Activated CD8-positive, alpha-beta memory T cell treated with anti-CD3 and anti-CD28 coated beads, Interleukin-2, amount 50 U/mL, for 48 hours (primary cell): Measurements from ENCODE around the gene TCEA3.
A peak's percentile ranks its signal among the peaks of the same experiment; 100 is the strongest.

Experiments
- DNase-seq: peaks from one replicate; pipeline ENCODE4 v3.0.0-alpha.2; 2020

Gene TCEA3

DNA sequence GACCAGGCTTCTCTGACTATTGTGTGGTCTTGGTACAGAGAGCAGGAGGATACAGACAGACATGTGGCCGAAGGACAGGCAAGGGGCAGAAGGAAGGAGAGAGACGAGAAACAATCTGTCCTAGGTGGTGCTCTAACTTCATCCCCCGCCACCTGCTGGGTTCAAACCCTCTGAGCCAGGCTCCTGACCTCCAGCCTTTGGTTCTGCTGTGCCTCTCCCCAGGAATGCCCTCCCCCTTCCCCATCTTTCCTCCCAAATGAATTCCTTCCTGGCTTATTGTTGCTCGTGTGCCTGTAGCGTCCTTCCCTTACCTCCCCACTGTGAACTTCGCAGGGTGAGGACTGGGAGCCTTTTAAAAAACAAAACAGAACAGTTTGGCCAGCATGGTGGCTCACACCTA is 5.4 kb downstream of the TCEA3 start:
- no peak for DNase-seq

GRCh38 chr1:23417570-23417969 is 7.0 kb downstream of the TCEA3 start:
- DNase-seq = no peak

- DNase-seq = no peak
Observed at GRCh38 chr1:23416964-23417363, 7.6 kb downstream of the TCEA3 start.

GRCh38 chr1:23408797-23409290 is 15.7 kb downstream of the TCEA3 start:
- DNase-seq = no peak

DNA sequence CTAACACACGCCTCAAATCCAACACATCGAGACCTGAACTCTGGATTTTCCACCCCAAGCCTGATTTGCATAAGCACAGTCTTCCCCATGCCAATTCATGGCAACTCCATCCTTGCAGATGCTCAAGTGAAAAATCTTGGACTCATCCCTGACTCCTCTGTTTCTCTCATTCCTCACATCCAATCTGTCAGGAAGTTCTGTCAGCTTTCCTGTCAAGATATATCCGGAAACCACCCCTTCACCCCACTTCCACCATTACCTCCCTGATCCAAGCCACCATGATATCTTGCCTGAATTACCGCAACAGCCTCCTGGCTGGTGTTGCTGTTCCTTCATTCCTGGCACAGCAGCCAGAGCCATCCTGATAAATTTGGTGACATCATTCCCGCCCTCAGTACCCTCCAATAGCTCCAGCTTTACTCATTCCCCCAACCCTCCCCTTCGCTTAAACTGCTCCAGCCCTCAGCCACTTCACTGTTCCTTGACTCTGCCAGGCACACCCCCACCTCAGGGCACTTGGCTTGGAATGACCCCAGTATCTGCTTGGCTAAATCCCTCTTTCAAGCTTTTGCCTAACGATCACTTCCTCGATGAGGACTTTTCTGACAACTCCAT is 17.4 kb downstream of the TCEA3 start:
- no peak for DNase-seq

- no peak for DNase-seq
Observed at GRCh38 chr1:23405946-23406345, 18.6 kb downstream of the TCEA3 start.

DNA sequence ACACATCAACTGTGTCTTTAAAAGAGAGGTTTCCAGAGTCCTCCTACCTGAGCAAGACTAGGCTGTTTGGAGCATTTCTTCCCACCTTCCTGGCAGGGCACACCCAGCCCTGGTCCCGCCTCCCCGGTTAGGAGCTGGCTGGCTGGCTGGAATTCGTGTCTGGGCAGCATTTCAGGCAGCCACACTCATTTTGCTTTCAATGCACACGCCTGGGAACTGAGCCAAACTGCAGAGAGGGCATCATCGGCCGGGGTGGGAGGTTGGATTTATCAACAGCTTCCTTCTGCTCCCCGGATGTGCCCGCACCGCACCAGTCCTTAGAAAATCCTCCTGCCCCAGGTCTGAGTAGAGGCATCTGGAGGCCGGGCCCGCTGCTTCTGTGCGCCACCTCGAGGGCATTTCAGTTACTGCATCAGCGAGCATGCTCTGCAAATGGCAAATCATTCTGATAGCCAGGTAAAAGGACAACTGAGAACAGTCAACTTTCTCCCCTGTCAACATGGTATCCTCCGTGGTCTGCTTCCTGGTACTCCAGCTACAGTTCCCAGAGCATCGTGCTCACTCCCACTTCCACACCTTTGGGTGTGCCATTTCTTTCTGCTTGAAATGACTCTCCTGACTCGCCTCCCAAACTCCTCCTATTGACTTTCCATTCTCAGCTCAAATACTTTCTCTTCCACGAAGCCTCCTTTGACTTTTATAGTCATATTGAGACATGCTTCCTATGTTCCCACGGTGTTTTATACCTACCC is 20.6 kb downstream of the TCEA3 start:
- DNase-seq = peak; percentile 97

- no peak for DNase-seq
Observed at GRCh38 chr1:23403355-23403734, 21.2 kb downstream of the TCEA3 start.

DNA sequence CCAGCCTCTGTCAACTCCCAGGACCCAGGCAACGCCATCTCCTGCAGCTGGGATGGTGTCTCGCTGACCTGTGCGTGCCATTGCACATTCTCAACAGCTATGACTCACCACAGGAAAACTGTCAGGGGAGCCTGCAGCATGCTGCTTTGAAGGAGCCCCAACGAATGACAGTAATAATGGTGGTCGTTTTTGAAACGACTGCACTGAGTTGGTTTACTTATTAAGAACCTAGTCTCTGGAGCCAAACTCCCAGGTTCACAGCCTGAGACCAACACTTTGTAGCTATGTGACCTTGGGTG is 21.6 kb downstream of the TCEA3 start:
- DNase-seq = no peak

- no peak for DNase-seq
Observed at GRCh38 chr1:23402286-23403037, 22.1 kb downstream of the TCEA3 start.

DNA sequence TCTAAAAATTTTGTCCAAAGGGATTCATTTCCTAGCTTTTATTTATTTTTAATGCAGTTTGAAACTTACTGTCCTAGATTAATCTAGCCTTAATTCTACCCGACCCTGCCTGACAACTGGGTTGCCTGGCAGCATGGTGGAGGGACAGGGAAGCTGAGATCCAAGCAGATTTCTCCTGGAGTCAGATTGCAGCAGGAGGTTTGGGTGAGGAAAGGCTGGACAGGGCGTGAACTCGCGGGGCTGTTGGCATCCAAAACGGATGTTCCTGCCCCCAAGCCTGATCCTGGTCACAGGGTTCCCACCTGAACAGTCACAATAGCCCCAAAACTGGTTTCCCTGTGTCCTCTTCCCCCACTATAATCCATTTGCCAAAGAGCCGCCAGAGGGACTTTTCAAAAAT is 23.2 kb downstream of the TCEA3 start:
- no peak for DNase-seq

DNA sequence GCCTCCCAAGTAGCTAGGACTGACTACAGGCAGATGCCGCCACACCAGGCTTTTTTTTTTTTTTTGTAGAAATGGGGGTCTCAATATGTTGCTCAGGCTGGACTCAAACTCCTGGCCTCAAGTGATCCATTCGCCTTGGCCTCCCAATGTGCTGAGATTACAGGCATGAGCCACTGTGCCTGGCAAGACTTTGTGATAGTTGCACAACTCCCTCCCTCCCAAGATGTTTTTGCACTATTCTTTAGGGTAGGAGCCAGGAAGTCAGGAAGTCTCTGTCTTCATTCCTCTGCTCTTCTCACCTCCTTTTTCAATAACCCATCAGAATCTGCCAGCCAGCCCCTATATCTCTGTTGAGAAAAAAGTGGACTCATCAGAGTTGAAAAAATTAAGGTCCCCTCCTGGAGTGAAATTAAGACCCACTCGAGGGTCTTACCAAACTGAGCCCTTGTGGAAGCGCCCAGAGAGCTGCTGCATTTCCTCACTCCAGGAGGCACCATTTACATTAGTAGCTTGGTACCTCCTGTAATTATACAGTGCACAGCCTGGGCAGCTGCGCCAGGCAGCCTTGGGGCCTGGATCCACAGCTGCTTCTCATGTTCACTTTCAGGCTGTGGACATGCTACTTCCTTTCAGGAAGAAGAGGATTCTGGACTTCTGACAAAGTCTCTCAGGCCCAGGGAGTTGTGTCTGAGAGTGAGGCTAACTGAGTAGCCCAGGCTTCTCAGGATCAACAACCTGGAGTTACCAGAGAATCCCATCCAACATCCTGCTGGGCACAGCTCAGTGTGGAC is 24.0 kb downstream of the TCEA3 start:
- no peak for DNase-seq

DNA sequence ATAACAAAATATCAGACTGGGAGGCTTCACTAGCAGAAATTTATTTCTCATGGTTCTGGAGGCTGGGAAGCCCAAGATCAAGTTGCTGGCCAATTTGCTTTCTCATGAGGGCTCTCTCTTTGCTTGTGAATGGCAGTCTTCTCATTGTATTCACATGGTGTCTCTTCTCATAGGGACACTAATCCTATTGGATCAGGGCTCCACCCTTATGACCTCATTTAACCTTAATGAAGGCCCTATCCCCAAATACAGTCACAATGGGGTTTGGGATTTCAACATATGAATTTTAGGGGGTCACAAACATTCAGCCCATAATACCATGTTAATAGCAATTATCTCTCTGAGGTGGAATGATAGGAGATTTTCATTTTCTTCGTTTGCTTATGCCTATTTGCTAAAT is 25.3 kb downstream of the TCEA3 start:
- no peak for DNase-seq

DNA sequence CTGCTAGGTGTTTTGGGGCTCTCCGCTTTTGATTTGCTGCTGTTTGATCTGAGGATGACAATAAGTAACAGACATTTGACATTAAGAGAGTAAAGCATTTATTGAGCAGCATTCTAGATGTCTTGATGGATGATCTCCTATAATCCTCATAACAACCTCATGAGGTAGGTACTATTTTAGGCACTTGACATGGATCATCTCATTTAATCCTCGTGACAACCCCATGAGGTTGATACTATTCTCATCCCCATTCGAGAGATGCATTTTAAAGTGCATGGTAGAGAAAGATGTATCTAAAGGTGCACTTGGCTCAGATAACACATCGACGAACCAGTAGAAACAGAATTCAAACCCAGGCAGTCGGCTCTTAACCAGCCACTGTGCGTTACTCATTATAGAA is 26.6 kb downstream of the TCEA3 start:
- no peak for DNase-seq

DNA sequence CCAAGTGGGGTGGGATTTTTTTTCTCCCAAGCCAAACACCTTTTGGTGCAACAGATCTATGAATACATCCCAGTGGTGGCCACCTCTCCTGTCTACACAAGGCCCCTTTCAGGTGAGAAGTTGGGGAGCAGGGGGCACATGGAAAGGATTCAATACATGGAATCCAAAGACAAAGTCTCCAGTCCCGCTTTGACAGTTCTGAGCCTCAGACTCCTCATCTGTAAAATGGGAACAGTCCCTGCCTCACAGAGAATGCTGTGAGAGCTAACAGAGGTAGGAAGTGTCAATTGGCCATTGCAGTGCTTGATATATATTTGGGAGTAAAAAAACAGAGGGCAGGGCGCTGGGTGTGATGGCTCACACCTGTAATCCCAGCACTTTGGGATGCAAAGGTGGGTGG is 28.2 kb downstream of the TCEA3 start:
- no peak for DNase-seq

- DNase-seq = no peak
Observed at GRCh38 chr1:23395849-23396248, 28.7 kb downstream of the TCEA3 start.

GRCh38 chr1:23395154-23395724 is 29.3 kb downstream of the TCEA3 start:
- no peak for DNase-seq

GRCh38 chr1:23394684-23395083 is 29.9 kb downstream of the TCEA3 start:
- no peak for DNase-seq

DNA sequence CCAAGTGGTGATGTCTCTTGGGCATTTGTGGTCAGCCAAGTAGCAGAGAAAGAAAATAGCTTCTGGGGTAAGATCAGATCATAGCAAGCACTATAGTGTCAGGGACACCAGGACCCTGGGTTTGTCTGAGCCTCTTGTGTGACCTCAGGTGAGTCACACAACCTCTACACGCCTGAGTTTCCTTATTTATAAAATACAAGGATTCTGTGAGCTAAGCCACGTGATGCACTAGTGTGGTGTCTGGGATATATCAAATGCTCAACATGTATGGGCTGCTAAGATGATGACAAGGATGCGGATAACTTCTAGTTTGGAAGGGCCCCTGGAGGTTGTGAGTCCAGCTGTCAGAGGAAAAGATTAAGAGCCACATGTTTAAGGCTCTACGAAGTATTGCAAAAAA is 30.4 kb downstream of the TCEA3 start:
- DNase-seq = no peak

DNA sequence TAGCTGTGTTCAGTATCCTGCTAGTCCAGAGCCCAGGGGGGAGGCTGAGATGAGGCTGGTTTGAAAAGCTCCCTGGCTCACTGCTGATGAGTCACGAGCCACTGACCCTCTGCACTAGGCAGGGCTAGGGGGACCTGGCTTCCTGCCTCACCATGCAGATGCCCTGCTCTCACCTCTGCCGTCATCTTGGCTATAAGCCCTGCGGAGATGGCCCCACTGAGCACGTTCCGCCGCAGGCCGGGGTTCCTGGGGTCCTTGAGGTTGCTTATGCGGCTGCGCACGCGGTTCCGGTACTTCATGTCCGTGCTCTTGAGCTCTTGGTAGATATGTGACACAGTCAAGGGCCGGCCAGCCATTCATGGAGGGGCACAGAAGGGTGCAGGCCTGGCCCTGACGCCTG is 30.8 kb downstream of the TCEA3 start:
- no peak for DNase-seq

- DNase-seq = no peak
Observed at GRCh38 chr1:23392125-23392855, 32.3 kb downstream of the TCEA3 start.

DNA sequence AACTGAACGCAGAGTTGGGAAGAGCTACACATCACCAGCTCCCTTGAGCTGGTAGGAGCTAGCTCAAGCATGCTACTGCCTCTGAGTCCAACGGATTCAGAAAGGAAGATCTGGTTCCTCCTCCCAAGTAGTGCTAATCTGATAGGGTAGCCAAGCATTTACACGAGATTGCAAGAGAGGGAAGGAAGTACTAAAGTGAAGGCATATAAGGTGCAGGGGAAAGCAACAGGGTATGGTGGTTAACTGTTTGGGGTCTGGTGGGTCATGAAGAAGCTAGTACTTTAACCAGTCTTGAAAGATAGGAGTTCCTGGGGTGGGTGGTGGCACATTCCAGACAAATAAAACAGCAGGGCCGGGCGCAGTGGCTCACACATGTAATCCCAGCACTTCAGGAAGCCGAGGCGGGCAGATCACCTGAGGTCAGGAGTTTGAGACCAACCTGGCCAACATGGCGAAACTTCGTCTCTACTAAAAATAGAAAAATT is 34.7 kb downstream of the TCEA3 start:
- DNase-seq = no peak
